Activated T-cell treated with anti-CD3 and anti-CD28 coated beads, Interleukin-2, amount 50 U/mL, for 48 hours (primary cell): ENCODE results near the gene FAU.

Experiments
- DNase-seq, 2 experiments: peaks; one replicate each; pipeline ENCODE4 v3.0.0-alpha.2; 2020

Gene FAU

GRCh38 chr11:65107078-65107477, 14.9 kb downstream of the FAU start:
- DNase-seq: no peak

GRCh38 chr11:65104628-65105027, 17.3 kb downstream of the FAU start:
- DNase-seq: no peak

- no peak for DNase-seq
These were observed 18.5 kb downstream of the FAU start for GRCh38 chr11:65103476-65103875.

GRCh38 chr11:65102142-65103095, 19.5 kb downstream of the FAU start:
- no peak for DNase-seq

GRCh38 chr11:65100674-65101350, 21.1 kb downstream of the FAU start:
- no peak for DNase-seq

GRCh38 chr11:65096926-65097325, 25.0 kb downstream of the FAU start:
- no peak for DNase-seq

- DNase-seq: peak; percentile 89 to 90
These were observed 25.7 kb downstream of the FAU start, which contains the start of gene VPS51 for GRCh38 chr11:65095974-65096806. TSS of gene VPS51 (plus strand) at chr11:65096214. CDS start at chr11:65096251, 37 bp downstream.

- DNase-seq: no peak
These were observed 26.5 kb downstream of the FAU start for GRCh38 chr11:65095427-65095826.

GRCh38 chr11:65090628-65091027, 31.3 kb downstream of the FAU start:
- no peak for DNase-seq

- no peak for DNase-seq
These were observed 32.3 kb downstream of the FAU start for GRCh38 chr11:65089621-65090020.

GRCh38 chr11:65087827-65088226, 34.1 kb downstream of the FAU start:
- DNase-seq: no peak

GRCh38 chr11:65087216-65087615, 34.7 kb downstream of the FAU start:
- no peak for DNase-seq

- no peak for DNase-seq
These were observed 35.1 kb downstream of the FAU start for GRCh38 chr11:65086809-65087208.

- DNase-seq: no peak
These were observed 36.5 kb downstream of the FAU start for GRCh38 chr11:65085446-65085845.

GRCh38 chr11:65084598-65085375, 37.1 kb downstream of the FAU start:
- no peak for DNase-seq

GRCh38 chr11:65083834-65084597, 37.9 kb downstream of the FAU start, which contains the start of the genes CDCA5 and ZFPL1:
TSS of gene CDCA5 (minus strand) at chr11:65084040. CDS start at chr11:65083978, 62 bp downstream.
TSS of gene ZFPL1 (plus strand) at chr11:65084222. CDS start at chr11:65084699, 477 bp downstream.
- DNase-seq: peak; percentile 97 to 98

- peak in 1 of 2 experiments; percentile 29 for DNase-seq
These were observed 38.6 kb downstream of the FAU start for GRCh38 chr11:65083134-65083833.

- DNase-seq: no peak
These were observed 43.1 kb downstream of the FAU start for GRCh38 chr11:65078786-65079342.

- peak; percentile 78 to 81 for DNase-seq
These were observed 43.8 kb downstream of the FAU start for GRCh38 chr11:65078151-65078550.

GRCh38 chr11:65077451-65077850, 44.5 kb downstream of the FAU start:
- no peak for DNase-seq
